NCI-H226 (cell line): ENCODE results near the gene CENPP.
A peak's percentile ranks its signal among the peaks of the same experiment; 100 is the strongest.
"Not testable (repeated sequence)": the region's sequence is repeated elsewhere in the genome, so short reads cannot be mapped to it uniquely, and the experiment has no call there.

Experiments
- DNase-seq: peaks from one replicate; pipeline ENCODE4 v3.0.0-alpha.2; 2015

Gene CENPP

GRCh38 chr9:92558612-92559374 is 233.0 kb downstream of the CENPP start:
- DNase-seq = no peak

- DNase-seq = no peak
These were observed 235.9 kb downstream of the CENPP start for GRCh38 chr9:92561374-92562330.

GRCh38 chr9:92562461-92562967 is 236.8 kb downstream of the CENPP start:
- no peak for DNase-seq

- DNase-seq = no peak
These were observed 237.7 kb downstream of the CENPP start for GRCh38 chr9:92563116-92564100.

- peak; percentile 27 for DNase-seq
These were observed 238.8 kb downstream of the CENPP start for GRCh38 chr9:92564504-92564903.

GRCh38 chr9:92564982-92565381 is 239.2 kb downstream of the CENPP start:
- DNase-seq = no peak

GRCh38 chr9:92571871-92572270 is 246.1 kb downstream of the CENPP start:
- not testable (repeated sequence) for DNase-seq

- not testable (repeated sequence) for DNase-seq
These were observed 247.9 kb downstream of the CENPP start for GRCh38 chr9:92573612-92574011.

- DNase-seq = no peak
These were observed 250.4 kb downstream of the CENPP start for GRCh38 chr9:92576175-92576574.

- no peak for DNase-seq
These were observed 264.2 kb downstream of the CENPP start for GRCh38 chr9:92589923-92590322.

- no peak for DNase-seq
These were observed 264.6 kb downstream of the CENPP start for GRCh38 chr9:92590377-92590776.

- DNase-seq = no peak
These were observed 266.8 kb downstream of the CENPP start for GRCh38 chr9:92592537-92592936.

GRCh38 chr9:92592946-92593861 is 267.5 kb downstream of the CENPP start:
- DNase-seq = no peak

- not testable (repeated sequence) for DNase-seq
These were observed 269.3 kb downstream of the CENPP start for GRCh38 chr9:92595075-92595474.

GRCh38 chr9:92595930-92596329 is 270.2 kb downstream of the CENPP start:
- no peak for DNase-seq

GRCh38 chr9:92598382-92598781 is 272.6 kb downstream of the CENPP start:
- DNase-seq = no peak

- no peak for DNase-seq
These were observed 274.2 kb downstream of the CENPP start for GRCh38 chr9:92599938-92600461.

- DNase-seq = no peak
These were observed 274.9 kb downstream of the CENPP start for GRCh38 chr9:92600462-92601261.

GRCh38 chr9:92601451-92601850 is 275.7 kb downstream of the CENPP start:
- DNase-seq = no peak

GRCh38 chr9:92602413-92602812 is 276.7 kb downstream of the CENPP start:
- no peak for DNase-seq
